ENCODE data around the gene CEP192.

CEP192 gene

DNA sequence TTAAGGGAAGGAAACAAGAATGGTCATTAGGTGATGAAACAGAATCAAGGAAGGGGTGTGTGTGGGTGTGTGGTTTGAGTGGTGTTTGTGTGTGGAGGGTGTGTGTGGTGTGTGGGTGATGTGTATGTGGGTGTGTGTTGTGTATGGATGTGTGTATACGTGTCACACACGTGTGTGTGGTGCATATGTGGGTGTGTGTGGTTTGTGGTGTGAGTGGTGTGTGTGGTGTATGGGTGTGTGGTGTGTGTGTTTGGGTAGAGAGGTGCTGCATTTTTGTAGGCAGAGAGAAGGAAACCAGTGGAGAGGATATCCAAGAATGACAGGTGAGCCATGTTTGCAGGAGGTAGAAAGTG, 1.1 kb upstream of the CEP192 start:
- ChIA-PET CTCF (interaction anchor here (1.4 to 1.8 kb wide), 3 partner anchors 13 to 25 kb away, joined by 3 to 6 read pairs (median 4); no protein-coding TSS in a partner anchor), POLR2A (interaction anchor here (1.4 kb wide), 1 partner anchor 10 kb away, joined by 8 read pairs; no protein-coding TSS in a partner anchor)
- DNase-seq (ENCODE audit: extremely low spot score) = no peak
- TF ChIP-seq, protein P1, sequence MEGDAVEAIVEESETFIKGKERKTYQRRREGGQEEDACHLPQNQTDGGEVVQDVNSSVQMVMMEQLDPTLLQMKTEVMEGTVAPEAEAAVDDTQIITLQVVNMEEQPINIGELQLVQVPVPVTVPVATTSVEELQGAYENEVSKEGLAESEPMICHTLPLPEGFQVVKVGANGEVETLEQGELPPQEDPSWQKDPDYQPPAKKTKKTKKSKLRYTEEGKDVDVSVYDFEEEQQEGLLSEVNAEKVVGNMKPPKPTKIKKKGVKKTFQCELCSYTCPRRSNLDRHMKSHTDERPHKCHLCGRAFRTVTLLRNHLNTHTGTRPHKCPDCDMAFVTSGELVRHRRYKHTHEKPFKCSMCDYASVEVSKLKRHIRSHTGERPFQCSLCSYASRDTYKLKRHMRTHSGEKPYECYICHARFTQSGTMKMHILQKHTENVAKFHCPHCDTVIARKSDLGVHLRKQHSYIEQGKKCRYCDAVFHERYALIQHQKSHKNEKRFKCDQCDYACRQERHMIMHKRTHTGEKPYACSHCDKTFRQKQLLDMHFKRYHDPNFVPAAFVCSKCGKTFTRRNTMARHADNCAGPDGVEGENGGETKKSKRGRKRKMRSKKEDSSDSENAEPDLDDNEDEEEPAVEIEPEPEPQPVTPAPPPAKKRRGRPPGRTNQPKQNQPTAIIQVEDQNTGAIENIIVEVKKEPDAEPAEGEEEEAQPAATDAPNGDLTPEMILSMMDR (IDR thresholded peaks at IDR 0.05; ENCODE audit: control extremely low read depth, extremely low read depth, low read depth, missing control alignments) = no peak

DNA sequence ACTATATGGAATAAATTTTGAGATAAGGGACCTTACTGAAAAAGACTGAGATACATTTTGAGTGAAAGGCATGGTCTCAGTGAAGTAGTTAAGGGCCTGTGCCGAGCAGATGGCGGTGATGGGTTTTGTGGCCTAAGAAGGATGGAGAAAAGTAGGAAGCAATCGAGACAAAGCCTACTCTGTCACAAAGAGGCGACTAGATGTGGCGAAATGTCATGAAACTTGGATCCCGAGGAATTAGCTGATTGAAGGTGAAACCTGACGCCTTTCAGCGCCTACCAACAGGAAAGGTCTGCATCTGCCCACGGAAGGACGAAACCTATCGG, 558 bp upstream of the CEP192 start:
- ChIA-PET CTCF (interaction anchor here (1.0 to 2.0 kb wide), 7 partner anchors 10 to 169 kb away, joined by 3 to 8 read pairs (median 4); no protein-coding TSS in a partner anchor), POLR2A (interaction anchor here (0.5 to 1.4 kb wide), 6 partner anchors 10 to 736 kb away, joined by 3 to 8 read pairs (median 4); partner anchors contain the start of genes FAM210A and SEH1L)
- no peak for DNase-seq (ENCODE audit: extremely low spot score)
- TF ChIP-seq, protein P1 (IDR thresholded peaks at IDR 0.05; ENCODE audit: control extremely low read depth, extremely low read depth, low read depth, missing control alignments) = no peak

GRCh38 chr18:12991821-12992179, 638 bp downstream of the CEP192 start:
- no peak for DNase-seq (ENCODE audit: extremely low spot score)
- ChIA-PET CTCF (interaction anchor here (1.2 to 2.0 kb wide), 4 partner anchors 8 to 168 kb away, joined by 3 to 8 read pairs (median 6); no protein-coding TSS in a partner anchor), POLR2A (interaction anchor here (1.1 kb wide), 1 partner anchor 1391 kb away, joined by 7 read pairs; no protein-coding TSS in a partner anchor)
- TF ChIP-seq, protein P1 (IDR thresholded peaks at IDR 0.05; ENCODE audit: control extremely low read depth, extremely low read depth, low read depth, missing control alignments) = no peak

- ChIA-PET POLR2A (no interaction called here), CTCF (no interaction called here)
- TF ChIP-seq, protein P1 (IDR thresholded peaks at IDR 0.05; ENCODE audit: control extremely low read depth, extremely low read depth, low read depth, missing control alignments) = no peak
- DNase-seq (ENCODE audit: extremely low spot score) = no peak
Observed at GRCh38 chr18:12993439-12993838, 2.3 kb downstream of the CEP192 start.

DNA sequence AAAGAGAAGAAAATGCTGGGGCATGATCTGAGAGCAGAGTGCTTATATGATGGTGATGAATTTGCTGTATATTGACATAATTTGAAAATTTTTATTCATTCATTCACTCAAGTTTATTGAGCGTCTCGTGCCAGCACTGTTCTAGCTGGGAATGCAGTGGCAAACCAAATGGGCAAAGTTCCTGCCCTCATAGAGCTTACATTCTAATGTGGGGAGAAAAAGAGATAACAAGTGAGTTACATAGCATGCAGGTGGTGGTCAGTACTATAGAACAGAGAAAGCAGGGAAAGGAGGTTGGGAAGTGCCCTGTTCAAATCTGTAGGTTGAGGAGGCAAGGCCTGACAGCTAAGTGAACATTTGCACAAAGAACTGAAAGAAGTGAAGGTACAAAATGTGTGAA, 4.3 kb downstream of the CEP192 start:
- ChIA-PET POLR2A (no interaction called here), CTCF (interaction anchor here (1.1 to 1.4 kb wide), 3 partner anchors 9 to 18 kb away, joined by 3 to 4 read pairs (median 3); no protein-coding TSS in a partner anchor)
- TF ChIP-seq, protein P1 (IDR thresholded peaks at IDR 0.05; ENCODE audit: control extremely low read depth, extremely low read depth, low read depth, missing control alignments) = no peak
- DNase-seq (ENCODE audit: extremely low spot score) = no peak

GRCh38 chr18:12995952-12996477, 4.9 kb downstream of the CEP192 start:
- TF ChIP-seq, protein P1 (IDR thresholded peaks at IDR 0.05; ENCODE audit: control extremely low read depth, extremely low read depth, low read depth, missing control alignments) = no peak
- peak; percentile 32 for DNase-seq (ENCODE audit: extremely low spot score)
- POLR2A ChIA-PET = no interaction called here
- CTCF ChIA-PET = interaction anchor here (0.8 to 1.8 kb wide), 5 partner anchors 9 to 20 kb away, joined by 3 to 6 read pairs (median 4); no protein-coding TSS in a partner anchor
